HepG2 (cell line): Measurements from ENCODE around the gene C6orf136. TPM values are rescaled to one million over a fixed set of nuclear protein-coding genes. Genes with fewer than 3 reads are reported as not detected.
A peak's percentile ranks its signal among the peaks of the same experiment; 100 is the strongest.

Experiments used
- CEBPB ChIP-seq: IDR thresholded peaks from 2 replicates; pipeline ENCODE4 v1.6.1; 2011; ENCODE audit warnings: low read depth, low read length, improper control_type of control experiment, borderline replicate concordance
- EHMT2 ChIP-seq: fragments of 200-600 bp; sonication (generic); IDR thresholded peaks from 2 replicates; pipeline ENCODE4 v1.7.0; 2017; ENCODE audit warnings: antibody characterized with exemption, low read depth, low read length, borderline replicate concordance
- GZF1 ChIP-seq: sonication (generic); formaldehyde crosslinking; IDR thresholded peaks from 2 replicates; pipeline ENCODE4 v1.5.1; 2020; ENCODE audit warnings: mild to moderate bottlenecking, missing genetic modification reagents
- JARID2 ChIP-seq: sonication (generic); formaldehyde crosslinking; IDR thresholded peaks from 2 replicates; pipeline ENCODE4 v1.8.1; 2023; ENCODE audit warnings: missing genetic modification reagents, inconsistent platforms; ENCODE audit not compliant: insufficient replicate concordance
- JUN ChIP-seq: sonication (generic); formaldehyde crosslinking; IDR thresholded peaks from 2 replicates; pipeline ENCODE4 v1.4.0; 2020; ENCODE audit warnings: mild to moderate bottlenecking, missing genetic modification reagents
- KLF9 ChIP-seq: IDR thresholded peaks from 2 replicates; pipeline ENCODE4 v1.6.1; 2016; ENCODE audit warnings: low read depth
- MYC ChIP-seq: sonication (generic); formaldehyde crosslinking; IDR thresholded peaks from 2 replicates; pipeline ENCODE4 v1.9.0; 2021; ENCODE audit warnings: missing genetic modification reagents, borderline replicate concordance
- NAIF1 ChIP-seq: sonication (generic); formaldehyde crosslinking; IDR thresholded peaks from 2 replicates; pipeline ENCODE4 v1.5.0; 2020; ENCODE audit warnings: mild to moderate bottlenecking, missing genetic modification reagents, borderline replicate concordance
- NFRKB ChIP-seq: fragments of 450-650 bp; IDR thresholded peaks from 2 replicates; pipeline ENCODE4 v1.6.1; 2017
- SAP130 ChIP-seq: IDR thresholded peaks from 2 replicates; pipeline ENCODE4 v1.6.1; 2016; ENCODE audit warnings: low read depth
- SATB2 ChIP-seq: sonication (generic); formaldehyde crosslinking; IDR thresholded peaks from 2 replicates; pipeline ENCODE4 v1.5.0; 2020; ENCODE audit warnings: missing genetic modification reagents
- SRSF1 ChIP-seq: fragments of 200-400 bp; formaldehyde crosslinking; optimal IDR thresholded peaks from 2 replicates; pipeline ENCODE3; 2017; ENCODE audit warnings: mild to moderate bottlenecking, low read depth, low read length, moderate library complexity
- TBP ChIP-seq: sonication (generic); formaldehyde crosslinking; IDR thresholded peaks from 2 replicates; pipeline ENCODE4 v1.5.0; 2020; ENCODE audit warnings: missing genetic modification reagents
- TCF7 ChIP-seq: sonication (generic); IDR thresholded peaks from 2 replicates; pipeline ENCODE4 v1.6.1; 2016; ENCODE audit warnings: antibody characterized with exemption, low read depth
- ZFYVE20 ChIP-seq: sonication (generic); formaldehyde crosslinking; IDR thresholded peaks from 2 replicates; pipeline ENCODE4 v1.8.0; 2023; ENCODE audit warnings: low read depth, mild to moderate bottlenecking, moderate library complexity, missing genetic modification reagents, borderline replicate concordance
- ZNF160 ChIP-seq: sonication (generic); formaldehyde crosslinking; IDR thresholded peaks from 2 replicates; pipeline ENCODE4 v1.8.0; 2022; ENCODE audit warnings: mild to moderate bottlenecking, inconsistent platforms, missing genetic modification reagents
- ZNF256 ChIP-seq: sonication (generic); formaldehyde crosslinking; conservative IDR thresholded peaks from 2 replicates; pipeline ENCODE4 v1.4.0; 2020; ENCODE audit warnings: missing genetic modification reagents
- ZNF282 ChIP-seq: fragments of 450-650 bp; IDR thresholded peaks from 2 replicates; pipeline ENCODE4 v1.6.1; 2018; ENCODE audit not compliant: partially characterized antibody
- ZNF556 ChIP-seq: sonication (generic); formaldehyde crosslinking; IDR thresholded peaks from 2 replicates; pipeline ENCODE4 v1.4.0; 2020; ENCODE audit warnings: mild to moderate bottlenecking, missing genetic modification reagents, borderline replicate concordance
- ZNF572 ChIP-seq: sonication (generic); formaldehyde crosslinking; IDR thresholded peaks from 2 replicates; pipeline ENCODE4 v1.5.1; 2020; ENCODE audit warnings: mild to moderate bottlenecking, missing genetic modification reagents
- polyA plus RNA-seq, 8 experiments: library from polyadenylated mRNA; depleted of rRNA in 3 of 8; stranded (reverse) in 7 of 8; unstranded in 1 of 8; fragments of >200 nt; fragmentation: Illumina TruSeq in 4 of 8; extraction: Trizol in 4 of 8; gene quantifications; 2 replicates each; pipeline versions ENCODE4 v1.2.1 to v1.2.3, GENCODE V29; 2011 to 2016; ENCODE audit warnings: low read depth in 4 of 8, missing spikeins in 1 of 8, mixed read lengths in 1 of 8; ENCODE audit not compliant: insufficient read depth in 1 of 8
- total RNA-seq, 5 experiments: library from RNA; depleted of rRNA; stranded (reverse); fragments of >200 nt; fragmentation: Illumina TruSeq; extraction: Trizol; gene quantifications; 2 replicates each; pipeline ENCODE4 v1.2.3, GENCODE V29; 2016; ENCODE audit warnings: low read depth in 1 of 5
- TF ChIP-seq, protein P1 (sequence below): sonication (generic); formaldehyde crosslinking; IDR thresholded peaks from 2 replicates; pipeline ENCODE4 v1.4.0; 2020; ENCODE audit warnings: missing genetic modification reagents
- TF ChIP-seq, protein P2 (sequence below): sonication (generic); formaldehyde crosslinking; IDR thresholded peaks from 2 replicates; pipeline ENCODE4 v1.5.0; 2020; ENCODE audit warnings: mild to moderate bottlenecking, missing genetic modification reagents
- TF ChIP-seq, protein P3 (sequence below): sonication (generic); formaldehyde crosslinking; IDR thresholded peaks from 2 replicates; pipeline ENCODE4 v1.5.0; 2020; ENCODE audit warnings: missing genetic modification reagents
- TF ChIP-seq, protein P4 (sequence below): IDR thresholded peaks from 2 replicates; pipeline ENCODE4 v1.6.1; 2016; ENCODE audit warnings: missing biosample characterization, missing genetic modification reagents, low read depth
- TF ChIP-seq, protein P5 (sequence below): sonication (generic); formaldehyde crosslinking; IDR thresholded peaks from 2 replicates; pipeline ENCODE4 v1.4.0; 2020; ENCODE audit warnings: missing genetic modification reagents

Gene C6orf136
- total and polyA plus RNA-seq, 2 of the 13 experiments (the other 11 are each of a cell fraction or from before 2014, with no cell fraction given) = 12.0 to 26.2 TPM

DNA sequence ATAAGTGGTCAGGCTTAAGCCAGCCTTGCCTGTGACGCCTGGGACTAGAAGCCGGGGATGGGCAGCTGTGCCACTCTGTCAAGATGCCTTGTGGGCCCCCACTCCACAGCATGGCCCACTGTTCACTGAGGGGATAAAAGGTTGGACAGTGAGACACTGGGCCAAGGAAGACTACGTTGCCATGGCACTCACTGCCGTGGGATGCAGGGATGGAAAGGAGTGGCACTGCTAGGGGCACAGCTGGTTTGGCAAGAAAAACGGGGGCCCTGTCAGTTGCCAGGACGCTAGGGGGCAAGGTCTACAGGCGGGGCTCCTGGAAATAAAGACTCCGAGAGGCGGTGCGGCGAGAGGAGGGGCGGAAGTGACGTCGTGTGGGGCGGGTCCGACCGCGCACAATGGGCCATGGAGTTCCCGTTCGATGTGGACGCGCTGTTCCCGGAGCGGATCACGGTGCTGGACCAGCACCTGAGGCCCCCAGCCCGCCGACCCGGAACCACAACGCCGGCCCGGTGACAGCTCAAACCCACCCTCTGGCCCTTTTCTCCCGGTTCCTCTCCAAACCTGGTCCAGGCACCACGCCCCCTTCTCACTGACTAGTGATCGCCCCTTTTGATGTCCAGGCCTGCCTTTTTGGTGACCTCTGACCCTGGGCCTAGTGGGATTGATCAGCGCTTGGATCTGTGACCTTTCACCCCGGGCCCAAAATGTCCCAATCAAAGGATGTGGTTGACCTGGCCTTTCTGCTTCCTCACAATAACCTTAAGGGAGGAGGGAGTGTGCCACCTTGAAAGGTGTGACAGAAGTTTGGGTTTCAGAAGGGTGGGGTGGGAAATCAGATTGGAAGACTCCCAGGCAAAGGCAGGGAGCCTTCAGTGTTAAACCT lies 20.2 kb upstream of the C6orf136 start, which contains the start of gene ATAT1 (continued):
- TF ChIP-seq TBP (CRISPR knock-in tag) (no peak), JARID2 (CRISPR knock-in tag) (peak; percentile 19), NAIF1 (no peak), ZFYVE20 (CRISPR knock-in tag) (no peak), TCF7 (peak; percentile 55), MYC (CRISPR knock-in tag) (peak; percentile 81), KLF9 (CRISPR knock-in tag) (peak; percentile 94), GZF1 (CRISPR knock-in tag) (no peak; the same call in 1 of the 2 replicates), SRSF1 (peak; percentile 94), ZNF556 (CRISPR knock-in tag) (peak; percentile 91; the same call in 1 of the 2 replicates), SATB2 (CRISPR knock-in tag) (no peak), ZNF282 (no peak), ZNF256 (peak; percentile 90; the same call in 1 of the 2 replicates), JUN (CRISPR knock-in tag) (peak; percentile 42; the same call in 1 of the 2 replicates), SAP130 (CRISPR knock-in tag) (peak; percentile 96), ZNF572 (CRISPR knock-in tag) (peak; percentile 72), NFRKB (no peak), EHMT2 (no peak), ZNF160 (CRISPR knock-in tag) (peak; percentile 39; the same call in 1 of the 2 replicates), CEBPB (no peak)
- TF ChIP-seq, protein P1, sequence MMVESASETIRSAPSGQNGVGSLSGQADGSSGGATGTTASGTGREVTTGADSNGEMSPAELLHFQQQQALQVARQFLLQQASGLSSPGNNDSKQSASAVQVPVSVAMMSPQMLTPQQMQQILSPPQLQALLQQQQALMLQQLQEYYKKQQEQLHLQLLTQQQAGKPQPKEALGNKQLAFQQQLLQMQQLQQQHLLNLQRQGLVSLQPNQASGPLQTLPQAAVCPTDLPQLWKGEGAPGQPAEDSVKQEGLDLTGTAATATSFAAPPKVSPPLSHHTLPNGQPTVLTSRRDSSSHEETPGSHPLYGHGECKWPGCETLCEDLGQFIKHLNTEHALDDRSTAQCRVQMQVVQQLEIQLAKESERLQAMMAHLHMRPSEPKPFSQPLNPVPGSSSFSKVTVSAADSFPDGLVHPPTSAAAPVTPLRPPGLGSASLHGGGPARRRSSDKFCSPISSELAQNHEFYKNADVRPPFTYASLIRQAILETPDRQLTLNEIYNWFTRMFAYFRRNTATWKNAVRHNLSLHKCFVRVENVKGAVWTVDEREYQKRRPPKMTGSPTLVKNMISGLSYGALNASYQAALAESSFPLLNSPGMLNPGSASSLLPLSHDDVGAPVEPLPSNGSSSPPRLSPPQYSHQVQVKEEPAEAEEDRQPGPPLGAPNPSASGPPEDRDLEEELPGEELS (CRISPR knock-in tag) = peak; percentile 71
- TF ChIP-seq, protein P2, sequence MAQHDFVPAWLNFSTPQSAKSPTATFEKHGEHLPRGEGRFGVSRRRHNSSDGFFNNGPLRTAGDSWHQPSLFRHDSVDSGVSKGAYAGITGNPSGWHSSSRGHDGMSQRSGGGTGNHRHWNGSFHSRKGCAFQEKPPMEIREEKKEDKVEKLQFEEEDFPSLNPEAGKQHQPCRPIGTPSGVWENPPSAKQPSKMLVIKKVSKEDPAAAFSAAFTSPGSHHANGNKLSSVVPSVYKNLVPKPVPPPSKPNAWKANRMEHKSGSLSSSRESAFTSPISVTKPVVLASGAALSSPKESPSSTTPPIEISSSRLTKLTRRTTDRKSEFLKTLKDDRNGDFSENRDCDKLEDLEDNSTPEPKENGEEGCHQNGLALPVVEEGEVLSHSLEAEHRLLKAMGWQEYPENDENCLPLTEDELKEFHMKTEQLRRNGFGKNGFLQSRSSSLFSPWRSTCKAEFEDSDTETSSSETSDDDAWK = no peak
- TF ChIP-seq, protein P3, sequence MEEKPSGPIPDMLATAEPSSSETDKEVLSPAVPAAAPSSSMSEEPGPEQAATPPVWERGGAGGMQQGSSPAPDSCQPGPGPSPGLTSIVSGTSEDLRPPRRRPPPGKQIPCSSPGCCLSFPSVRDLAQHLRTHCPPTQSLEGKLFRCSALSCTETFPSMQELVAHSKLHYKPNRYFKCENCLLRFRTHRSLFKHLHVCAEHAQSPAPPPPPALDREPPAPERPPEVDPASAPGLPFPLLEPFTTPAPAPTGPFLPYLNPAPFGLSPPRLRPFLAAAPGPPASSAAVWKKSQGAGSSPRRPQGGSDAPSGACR (CRISPR knock-in tag) = peak; percentile 81
- TF ChIP-seq, protein P4, sequence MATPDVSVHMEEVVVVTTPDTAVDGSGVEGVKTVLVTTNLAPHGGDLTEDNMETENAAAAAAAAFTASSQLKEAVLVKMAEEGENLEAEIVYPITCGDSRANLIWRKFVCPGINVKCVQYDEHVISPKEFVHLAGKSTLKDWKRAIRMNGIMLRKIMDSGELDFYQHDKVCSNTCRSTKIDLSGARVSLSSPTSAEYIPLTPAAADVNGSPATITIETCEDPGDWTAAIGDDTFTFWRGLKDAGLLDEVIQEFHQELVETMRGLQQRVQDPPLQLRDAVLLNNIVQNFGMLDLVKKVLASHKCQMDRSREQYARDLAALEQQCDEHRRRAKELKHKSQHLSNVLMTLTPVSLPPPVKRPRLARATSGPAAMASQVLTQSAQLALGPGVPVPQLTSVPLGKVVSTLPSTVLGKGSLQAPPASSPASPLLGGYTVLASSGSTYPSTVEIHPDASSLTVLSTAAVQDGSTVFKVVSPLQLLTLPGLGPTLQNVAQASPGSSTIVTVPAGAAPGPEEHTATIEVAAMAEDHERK (CRISPR knock-in tag) = no peak
- TF ChIP-seq, protein P5, sequence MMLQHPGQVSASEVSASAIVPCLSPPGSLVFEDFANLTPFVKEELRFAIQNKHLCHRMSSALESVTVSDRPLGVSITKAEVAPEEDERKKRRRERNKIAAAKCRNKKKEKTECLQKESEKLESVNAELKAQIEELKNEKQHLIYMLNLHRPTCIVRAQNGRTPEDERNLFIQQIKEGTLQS = no peak; the same call in 1 of the 2 replicates
